ENCODE measurements around the gene GOLGA6C. TPM values are rescaled to one million over a fixed set of nuclear protein-coding genes. Genes with fewer than 3 reads are reported as not detected.
"Not testable (repeated sequence)": the region's sequence is repeated elsewhere in the genome, so short reads cannot be mapped to it uniquely, and the experiment has no call there.

GOLGA6C gene
- polyA plus RNA-seq, 1 donor (not counting 4 experiments of a cell fraction or from before 2014, with no cell fraction given): not detected

DNA sequence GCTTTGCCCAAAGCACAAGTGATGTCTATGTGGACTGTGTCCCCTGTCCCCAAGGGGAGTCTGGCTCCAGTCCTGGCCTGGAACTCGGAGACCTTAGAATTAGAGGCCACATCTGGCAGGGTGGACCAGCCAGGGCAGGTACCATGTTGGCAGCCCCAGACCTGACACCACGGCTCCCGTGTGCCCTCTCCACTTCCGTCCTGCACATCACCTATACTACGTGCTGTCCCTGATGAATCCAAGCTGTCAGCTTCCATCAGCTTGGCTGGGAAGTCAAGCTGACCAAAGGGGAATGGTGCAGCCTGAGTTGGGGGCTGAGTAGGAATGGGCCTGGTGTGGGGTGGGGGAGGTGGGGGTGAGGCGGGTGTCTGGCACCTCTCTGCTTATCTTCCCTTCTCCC is 41.1 kb upstream of the GOLGA6C start:
- H3K79me2 ChIP-seq (ENCODE audit: control insufficient read depth, insufficient read depth, low read length): no peaks in the 10 kb centered on the region
- no peaks in the 10 kb centered on the region for H3K4me1 ChIP-seq (ENCODE audit: control insufficient read depth, extremely low read depth, insufficient read depth, low read length)
- H3K9ac ChIP-seq (ENCODE audit: control insufficient read depth, extremely low read depth, insufficient read depth, low read length): no peak overlapping the region
- TF ChIP-seq, protein P1, sequence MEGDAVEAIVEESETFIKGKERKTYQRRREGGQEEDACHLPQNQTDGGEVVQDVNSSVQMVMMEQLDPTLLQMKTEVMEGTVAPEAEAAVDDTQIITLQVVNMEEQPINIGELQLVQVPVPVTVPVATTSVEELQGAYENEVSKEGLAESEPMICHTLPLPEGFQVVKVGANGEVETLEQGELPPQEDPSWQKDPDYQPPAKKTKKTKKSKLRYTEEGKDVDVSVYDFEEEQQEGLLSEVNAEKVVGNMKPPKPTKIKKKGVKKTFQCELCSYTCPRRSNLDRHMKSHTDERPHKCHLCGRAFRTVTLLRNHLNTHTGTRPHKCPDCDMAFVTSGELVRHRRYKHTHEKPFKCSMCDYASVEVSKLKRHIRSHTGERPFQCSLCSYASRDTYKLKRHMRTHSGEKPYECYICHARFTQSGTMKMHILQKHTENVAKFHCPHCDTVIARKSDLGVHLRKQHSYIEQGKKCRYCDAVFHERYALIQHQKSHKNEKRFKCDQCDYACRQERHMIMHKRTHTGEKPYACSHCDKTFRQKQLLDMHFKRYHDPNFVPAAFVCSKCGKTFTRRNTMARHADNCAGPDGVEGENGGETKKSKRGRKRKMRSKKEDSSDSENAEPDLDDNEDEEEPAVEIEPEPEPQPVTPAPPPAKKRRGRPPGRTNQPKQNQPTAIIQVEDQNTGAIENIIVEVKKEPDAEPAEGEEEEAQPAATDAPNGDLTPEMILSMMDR (optimal IDR thresholded peaks at IDR 0.05 in 1 of 3, IDR thresholded peaks at IDR 0.05 in 1 of 3, conservative IDR thresholded peaks at IDR 0.05 in 1 of 3; ENCODE audit: extremely low read depth in 1 of 3, insufficient read depth in 2 of 3, low read length in 3 of 3): no peak
- no peak for TF ChIP-seq EZH2 (IDR thresholded peaks at IDR 0.05; ENCODE audit: low read length)
- no peak overlapping the region for H3K27ac ChIP-seq (ENCODE audit: control insufficient read depth, insufficient read depth, low read length)
- H3K4me2 ChIP-seq (ENCODE audit: control insufficient read depth, extremely low read depth, insufficient read depth, low read depth, low read length): no peak overlapping the region
- H2AFZ ChIP-seq (ENCODE audit: control insufficient read depth, low read length): no peak overlapping the region
- dilution Hi-C loops (cut with MboI; ENCODE audit: extremely low pct_ligation_motif_present, low sequenced_read_pairs): no loop called here
- H3K9me1 ChIP-seq (ENCODE audit: control insufficient read depth, extremely low read depth, insufficient read depth, low read length): no peaks in the 10 kb centered on the region
- DNase-seq (ENCODE audit: low read depth, low spot score): no peak
- H3K4me3 ChIP-seq (ENCODE audit: control insufficient read depth in 2 of 3, extremely low read depth in 1 of 3, insufficient read depth in 2 of 3, low read depth in 1 of 3, low read length in 3 of 3): no peak overlapping the region
- peaks cover 6 to 7% of the 10 kb centered on the region in 2 experiments for H3K36me3 ChIP-seq (ENCODE audit: control insufficient read depth in 2 of 2, extremely low read depth in 1 of 2, insufficient read depth in 2 of 2, low read length in 2 of 2)
- no peak for FAIRE-seq
- peaks cover 10% of the 10 kb centered on the region for H4K20me1 ChIP-seq (ENCODE audit: control insufficient read depth, extremely low read depth, insufficient read depth, low read length)
- no peaks in the 10 kb centered on the region for H3K27me3 ChIP-seq (ENCODE audit: control insufficient read depth, extremely low read depth, insufficient read depth, low read length)
- H3K9me3 ChIP-seq (ENCODE audit: control insufficient read depth, low read depth, low read length): no peaks in the 10 kb centered on the region

DNA sequence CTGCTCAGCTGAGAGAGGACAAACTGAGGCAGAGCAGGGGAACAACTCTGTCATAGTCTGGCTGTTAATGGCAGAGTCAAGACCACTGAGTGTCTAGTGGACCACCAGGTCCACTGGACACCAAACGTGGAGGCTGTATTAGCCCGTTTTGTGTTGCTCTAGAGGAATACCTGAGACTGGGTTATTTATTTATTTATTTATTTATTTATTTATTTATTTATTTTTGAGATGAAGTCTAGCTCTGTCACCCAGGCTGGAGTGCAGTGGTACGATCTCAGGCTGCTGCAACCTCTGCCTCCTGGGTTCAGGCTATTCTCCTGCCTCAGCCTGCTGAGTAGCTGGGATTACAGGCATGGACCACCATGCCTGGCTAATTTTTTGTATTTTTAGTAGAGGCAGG is 40.6 kb upstream of the GOLGA6C start:
- dilution Hi-C loops (cut with MboI; ENCODE audit: extremely low pct_ligation_motif_present, low sequenced_read_pairs); H3K9me3 ChIP-seq (ENCODE audit: control insufficient read depth, low read depth, low read length); DNase-seq (ENCODE audit: low read depth, low spot score); H3K4me1 ChIP-seq (ENCODE audit: control insufficient read depth, extremely low read depth, insufficient read depth, low read length); H3K27ac ChIP-seq (ENCODE audit: control insufficient read depth, insufficient read depth, low read length); H4K20me1 ChIP-seq (ENCODE audit: control insufficient read depth, extremely low read depth, insufficient read depth, low read length); H3K4me2 ChIP-seq (ENCODE audit: control insufficient read depth, extremely low read depth, insufficient read depth, low read depth, low read length); H3K36me3 ChIP-seq (ENCODE audit: control insufficient read depth in 2 of 2, extremely low read depth in 1 of 2, insufficient read depth in 2 of 2, low read length in 2 of 2); FAIRE-seq; H3K9ac ChIP-seq (ENCODE audit: control insufficient read depth, extremely low read depth, insufficient read depth, low read length); H3K9me1 ChIP-seq (ENCODE audit: control insufficient read depth, extremely low read depth, insufficient read depth, low read length); H3K79me2 ChIP-seq (ENCODE audit: control insufficient read depth, insufficient read depth, low read length); H2AFZ ChIP-seq (ENCODE audit: control insufficient read depth, low read length); H3K27me3 ChIP-seq (ENCODE audit: control insufficient read depth, extremely low read depth, insufficient read depth, low read length); H3K4me3 ChIP-seq (ENCODE audit: control insufficient read depth in 2 of 3, extremely low read depth in 1 of 3, insufficient read depth in 2 of 3, low read depth in 1 of 3, low read length in 3 of 3): not testable (repeated sequence)

DNA sequence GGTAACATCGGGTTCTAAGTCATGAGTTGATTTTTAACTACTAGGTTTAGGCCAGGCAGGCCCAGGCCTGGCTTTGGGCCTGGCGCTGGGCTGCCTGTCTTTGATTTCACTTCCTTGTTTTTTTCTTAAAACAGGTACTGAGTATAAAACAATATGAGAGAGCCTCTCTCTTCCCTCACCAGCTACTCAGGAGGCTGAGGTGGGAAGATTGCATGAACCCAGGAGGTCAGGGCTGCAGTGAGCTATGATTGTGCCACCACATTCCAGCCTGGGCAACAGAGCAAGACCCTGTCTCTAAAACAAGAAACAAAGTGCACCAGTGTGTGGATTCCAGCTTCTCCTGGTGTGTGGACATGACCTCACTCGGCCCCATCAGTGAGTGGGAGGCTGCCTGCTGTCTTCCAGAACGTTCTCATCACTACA is 38.6 kb upstream of the GOLGA6C start:
- H3K4me2 ChIP-seq (ENCODE audit: control insufficient read depth, extremely low read depth, insufficient read depth, low read depth, low read length); H3K36me3 ChIP-seq (ENCODE audit: control insufficient read depth in 2 of 2, extremely low read depth in 1 of 2, insufficient read depth in 2 of 2, low read length in 2 of 2); H3K79me2 ChIP-seq (ENCODE audit: control insufficient read depth, insufficient read depth, low read length); FAIRE-seq; H3K9ac ChIP-seq (ENCODE audit: control insufficient read depth, extremely low read depth, insufficient read depth, low read length); H3K9me1 ChIP-seq (ENCODE audit: control insufficient read depth, extremely low read depth, insufficient read depth, low read length); H2AFZ ChIP-seq (ENCODE audit: control insufficient read depth, low read length); H3K4me3 ChIP-seq (ENCODE audit: control insufficient read depth in 2 of 3, extremely low read depth in 1 of 3, insufficient read depth in 2 of 3, low read depth in 1 of 3, low read length in 3 of 3); H3K27me3 ChIP-seq (ENCODE audit: control insufficient read depth, extremely low read depth, insufficient read depth, low read length); H3K9me3 ChIP-seq (ENCODE audit: control insufficient read depth, low read depth, low read length); H4K20me1 ChIP-seq (ENCODE audit: control insufficient read depth, extremely low read depth, insufficient read depth, low read length); H3K27ac ChIP-seq (ENCODE audit: control insufficient read depth, insufficient read depth, low read length); H3K4me1 ChIP-seq (ENCODE audit: control insufficient read depth, extremely low read depth, insufficient read depth, low read length); DNase-seq (ENCODE audit: low read depth, low spot score); dilution Hi-C loops (cut with MboI; ENCODE audit: extremely low pct_ligation_motif_present, low sequenced_read_pairs): not testable (repeated sequence)
